LNCaP clone FGC (cell line): ENCODE results near the gene CCDC97.
"Not testable (repeated sequence)": the region's sequence is repeated elsewhere in the genome, so short reads cannot be mapped to it uniquely, and the experiment has no call there.

Experiments used
- DNase-seq: peaks from one replicate; pipeline ENCODE4 v3.0.0-alpha.2; 2011; ENCODE audit warnings: low read depth
- H3K4me3 ChIP-seq: 2 replicates; pipeline ENCODE4 v1.5.1; 2011; ENCODE audit warnings: mild to moderate bottlenecking, low read depth, low read length, control low read depth
- CTCF ChIP-seq: IDR thresholded peaks from 2 replicates; pipeline ENCODE4 v1.5.1; 2012; ENCODE audit warnings: mild to moderate bottlenecking; ENCODE audit not compliant: control insufficient read depth, insufficient read depth; ENCODE audit errors: extremely low read depth

Gene CCDC97

GRCh38 chr19:41339936-41340335 lies 30.0 kb downstream of the CCDC97 start:
- DNase-seq: no peak
- TF ChIP-seq CTCF: no peak

GRCh38 chr19:41341669-41342490 lies 31.9 kb downstream of the CCDC97 start:
- H3K4me3 ChIP-seq: no peak overlapping the region
- TF ChIP-seq CTCF: peak; percentile 55
- DNase-seq: no peak

More at GRCh38 chr19:41339936-41340335, 30.0 kb downstream of the CCDC97 start:
- H3K4me3 ChIP-seq: no peak overlapping the region

GRCh38 chr19:41344162-41344561 lies 34.2 kb downstream of the CCDC97 start:
- no peak for DNase-seq
- TF ChIP-seq CTCF: no peak
- H3K4me3 ChIP-seq: no peak overlapping the region

GRCh38 chr19:41346916-41347315 lies 36.9 kb downstream of the CCDC97 start:
- H3K4me3 ChIP-seq, DNase-seq: not testable (repeated sequence)

GRCh38 chr19:41350735-41351338 lies 40.9 kb downstream of the CCDC97 start:
- no peak for DNase-seq
- no peak overlapping the region for H3K4me3 ChIP-seq
- TF ChIP-seq CTCF: no peak

GRCh38 chr19:41351339-41352245 lies 41.6 kb downstream of the CCDC97 start:
- no peak for DNase-seq
- no peak for TF ChIP-seq CTCF
- H3K4me3 ChIP-seq: no peak overlapping the region

GRCh38 chr19:41352279-41352608 lies 42.3 kb downstream of the CCDC97 start:
- TF ChIP-seq CTCF: no peak
- no peak for DNase-seq

More at GRCh38 chr19:41352279-41352608, 42.3 kb downstream of the CCDC97 start:
- no peak overlapping the region for H3K4me3 ChIP-seq
